Left renal pelvis (tissue), 4 donors: ENCODE data around the gene KRT3. TPM values are rescaled to one million over a fixed set of nuclear protein-coding genes. Genes with fewer than 3 reads are reported as not detected.

Experiments used
- DNase-seq, 4 donors: peaks; one replicate each; pipeline ENCODE4 v3.0.0-alpha.2; 2013; ENCODE audit warnings: low read depth in 4 of 4, low spot score in 3 of 4
- polyA plus RNA-seq, 4 donors: library from polyadenylated mRNA; unstranded; fragments of 120-200 nt; gene quantifications; one replicate each; pipeline ENCODE4 v1.2.1, GENCODE V29; 2013; ENCODE audit not compliant: insufficient read length in 4 of 4

The KRT3 gene
- polyA plus RNA-seq, 4 donors: not detected

DNA sequence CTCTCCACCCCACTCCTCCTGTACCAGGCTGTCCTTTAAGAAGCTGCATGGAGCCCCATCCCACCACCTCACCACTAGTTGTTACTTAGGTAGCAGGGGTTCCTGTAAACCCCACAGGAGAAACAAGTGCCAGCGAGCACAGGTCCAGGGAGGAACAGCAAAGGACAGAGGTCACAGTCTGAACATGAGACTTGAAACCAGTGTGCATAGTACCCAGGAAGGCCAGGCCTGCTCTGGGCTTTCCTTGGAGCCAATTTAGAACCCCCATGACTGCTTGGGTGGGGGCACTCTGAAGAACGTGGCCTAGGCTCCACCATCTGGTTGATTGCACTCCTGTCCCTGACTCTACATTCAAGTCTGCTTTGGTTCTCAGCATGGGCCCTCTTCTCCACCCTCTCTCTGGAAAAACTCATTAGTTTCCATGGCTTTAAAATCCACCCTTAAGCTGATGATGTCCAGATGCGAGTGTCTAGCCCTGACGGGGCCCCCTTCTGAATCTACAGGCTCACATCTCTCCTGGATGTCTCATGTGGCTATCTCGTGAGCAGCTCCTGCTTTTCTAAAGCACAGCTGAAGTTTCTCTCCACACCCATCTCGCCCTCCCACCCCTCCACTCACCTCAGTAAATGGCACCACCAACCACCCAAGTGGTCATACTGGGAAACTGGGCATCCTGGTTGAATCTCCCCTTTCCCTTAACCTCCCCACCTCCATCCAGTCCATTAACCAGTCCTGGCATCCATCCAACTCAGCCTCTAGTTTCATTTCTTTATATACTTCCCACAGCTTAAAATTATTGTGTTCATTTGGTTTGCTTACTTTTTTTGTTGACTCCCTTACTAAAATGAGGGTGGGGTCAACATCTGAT lies 8.4 kb downstream of the KRT3 start:
- DNase-seq: no peak

DNA sequence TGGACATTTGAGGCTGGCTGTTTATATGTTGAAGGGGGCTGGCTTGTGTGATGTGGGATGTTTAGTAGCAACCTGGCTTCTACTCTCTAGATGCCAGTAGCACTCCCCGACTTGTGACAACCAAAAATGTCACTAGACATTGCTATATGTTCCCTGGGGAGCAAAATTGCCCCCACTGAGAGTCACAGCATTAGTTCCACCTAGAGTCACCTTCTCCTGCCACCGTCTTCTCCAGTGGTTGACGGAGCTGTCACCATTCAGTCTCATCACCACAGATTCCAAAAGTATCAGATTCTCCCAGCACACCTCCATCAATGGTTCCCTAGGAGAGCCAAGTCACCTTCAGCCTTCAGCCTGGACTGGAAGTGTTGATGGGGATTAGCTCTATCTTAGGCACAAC lies 11.0 kb downstream of the KRT3 start:
- no peak for DNase-seq

- DNase-seq: no peak
These were observed 12.2 kb downstream of the KRT3 start for GRCh38 chr12:52783563-52784316.

GRCh38 chr12:52782502-52782901 lies 13.4 kb downstream of the KRT3 start:
- no peak for DNase-seq

GRCh38 chr12:52781399-52782082 lies 14.4 kb downstream of the KRT3 start:
- DNase-seq: no peak

DNA sequence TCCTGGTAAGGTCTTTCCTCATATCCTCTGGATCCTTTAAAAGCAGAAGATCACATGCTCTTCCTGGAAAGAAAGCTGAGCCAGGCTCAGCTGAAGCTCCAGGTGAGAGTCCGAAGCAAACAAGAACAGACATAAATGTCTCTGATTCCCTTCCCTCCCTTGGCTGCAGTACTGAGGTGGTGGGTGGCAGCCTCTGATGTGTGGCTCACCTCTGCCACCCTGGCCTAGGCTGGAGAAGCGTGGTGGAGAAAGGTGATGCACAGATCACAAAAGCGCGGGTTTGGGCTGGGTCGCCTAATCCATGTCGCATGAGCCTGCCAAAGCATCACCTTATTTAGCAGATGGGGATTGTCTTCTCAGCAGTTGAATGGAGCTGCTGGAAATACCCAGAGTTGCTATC lies 16.0 kb downstream of the KRT3 start:
- no peak for DNase-seq

GRCh38 chr12:52778833-52779232 lies 17.1 kb downstream of the KRT3 start:
- DNase-seq: no peak

DNA sequence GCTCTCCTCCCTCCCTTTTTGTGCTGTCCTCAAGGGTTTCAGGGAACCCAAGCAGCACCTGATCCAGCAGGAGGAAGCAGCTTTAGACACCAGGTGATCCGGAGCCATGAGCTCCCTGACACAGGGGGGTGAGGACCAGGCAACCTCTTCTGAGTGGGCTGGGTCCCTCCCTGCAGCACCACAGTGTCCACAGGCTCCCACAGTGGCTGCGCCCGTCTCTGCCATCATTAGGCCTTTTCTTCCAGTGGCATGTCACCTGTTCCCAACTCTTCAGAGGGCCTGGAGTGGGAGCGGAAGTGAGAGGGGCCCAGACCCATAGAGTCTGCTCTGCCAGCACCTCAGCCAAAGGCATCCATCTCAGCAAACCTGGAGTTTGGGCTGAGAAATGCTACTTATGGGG lies 18.4 kb downstream of the KRT3 start:
- no peak for DNase-seq

DNA sequence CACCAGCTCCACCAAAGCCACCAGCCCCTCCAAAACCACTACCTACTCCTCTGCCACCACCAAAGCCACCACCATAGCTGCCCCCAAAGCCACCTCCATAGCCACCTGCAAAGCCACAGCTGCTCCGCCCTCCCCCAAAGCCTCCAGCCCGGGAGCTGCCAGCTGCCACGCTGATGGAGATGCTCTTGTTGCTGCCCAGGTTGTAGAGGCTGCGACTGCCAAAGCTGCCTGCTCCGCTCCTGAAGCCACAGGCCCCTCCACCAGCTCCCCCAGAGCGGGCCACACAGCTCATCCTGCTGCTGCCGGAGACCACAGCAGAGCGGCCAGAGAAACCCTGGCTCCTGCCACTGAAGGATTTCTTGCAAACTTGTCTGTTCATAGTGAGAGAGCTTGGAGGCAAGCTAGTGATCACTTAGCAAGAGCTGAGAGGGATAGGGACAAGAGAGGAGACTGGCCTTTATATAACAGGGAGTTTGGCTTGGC lies 19.0 kb downstream of the KRT3 start, which contains the start of gene KRT76:
Gene KRT76, minus strand, starts transcription at position 433 of the 483 bp plus-strand sequence. Its CDS starts 54 bp downstream, at position 379.
- DNase-seq: no peak

GRCh38 chr12:52776435-52776834 lies 19.5 kb downstream of the KRT3 start:
- no peak for DNase-seq

DNA sequence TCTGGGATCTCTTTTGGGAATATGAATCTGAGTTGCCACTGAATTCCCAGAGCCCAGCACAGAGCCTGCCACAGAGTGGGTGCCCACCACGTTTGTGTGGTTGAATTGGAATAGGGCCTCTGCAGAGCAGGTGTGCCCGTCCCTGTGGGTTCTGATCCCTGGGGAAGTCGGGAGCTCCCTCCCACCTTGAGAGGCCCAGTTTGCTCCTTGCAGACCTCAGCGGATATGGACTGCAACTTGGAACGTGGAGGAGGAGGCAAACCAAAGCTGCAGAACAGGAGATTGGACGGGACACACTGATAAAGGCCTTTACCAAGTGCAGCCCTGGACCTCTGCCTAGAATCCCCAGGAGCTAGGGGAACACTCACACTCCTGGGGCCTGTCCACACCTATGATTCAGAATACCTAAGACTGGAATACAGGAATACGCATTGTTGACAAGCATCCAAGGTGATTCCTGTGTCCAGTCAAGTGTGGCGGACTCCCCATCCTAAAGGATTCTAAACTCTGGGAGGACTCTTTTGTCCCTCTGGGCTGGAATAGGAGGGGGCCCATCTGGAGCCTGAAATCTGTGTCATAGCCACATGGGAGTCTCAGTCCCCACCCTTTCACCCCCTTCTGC lies 21.2 kb downstream of the KRT3 start:
- DNase-seq: no peak

DNA sequence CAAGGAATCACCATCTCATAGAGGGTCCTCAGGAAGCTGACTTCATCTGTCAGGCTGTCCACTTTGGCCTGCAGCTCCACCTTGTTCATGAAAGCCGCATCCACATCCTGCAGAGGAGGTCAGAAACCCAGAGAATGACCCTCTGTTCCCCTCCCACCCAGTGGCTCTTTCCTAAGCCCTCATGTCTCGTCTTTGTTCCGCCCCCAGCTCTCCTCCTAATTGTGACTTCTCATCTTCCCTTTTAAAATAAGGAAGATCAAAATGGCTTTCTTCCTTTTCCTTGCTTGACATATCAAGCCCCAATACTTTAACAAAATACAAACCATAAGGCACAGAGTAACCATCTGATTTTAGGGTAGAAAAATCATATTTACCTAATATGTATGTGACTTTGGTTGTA lies 23.1 kb downstream of the KRT3 start:
- DNase-seq: no peak

DNA sequence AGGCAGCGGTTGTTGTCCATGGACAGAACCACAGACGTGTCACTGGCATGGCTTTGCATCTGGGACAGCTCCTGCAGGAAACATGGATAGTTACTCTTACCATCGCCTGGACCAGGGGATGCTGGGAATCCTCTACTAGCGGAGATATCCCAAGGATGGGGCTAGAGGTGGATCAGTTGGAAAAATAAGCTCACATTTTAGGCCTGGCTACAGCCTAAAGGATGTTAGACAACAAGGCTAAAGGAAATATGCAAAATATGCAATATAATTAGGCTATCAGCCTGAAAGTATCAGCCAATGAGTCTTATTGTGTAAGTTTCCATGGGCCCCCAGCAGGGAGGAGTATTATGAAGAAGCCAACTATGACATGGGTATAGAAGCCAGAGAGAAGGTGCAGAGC lies 23.7 kb downstream of the KRT3 start:
- no peak for DNase-seq

DNA sequence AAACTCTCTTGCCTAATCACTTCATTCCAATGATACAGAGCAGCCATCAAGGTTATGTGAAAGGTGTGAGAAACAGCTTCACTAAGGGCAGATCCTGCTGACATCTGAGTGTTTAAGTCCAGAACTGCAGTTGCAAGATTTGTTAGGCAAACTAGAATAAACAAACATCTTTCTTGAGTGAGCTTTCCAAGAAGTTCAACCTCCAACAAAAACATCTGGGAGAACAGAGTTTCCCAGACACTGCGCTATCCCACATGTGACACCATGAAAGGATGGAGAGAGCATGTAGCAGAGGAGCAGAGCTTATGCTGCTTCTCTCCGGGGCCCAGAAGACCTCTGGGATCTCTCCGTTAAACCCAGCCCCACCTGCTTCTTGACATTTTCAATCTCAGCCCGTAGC lies 24.4 kb downstream of the KRT3 start:
- DNase-seq: no peak

DNA sequence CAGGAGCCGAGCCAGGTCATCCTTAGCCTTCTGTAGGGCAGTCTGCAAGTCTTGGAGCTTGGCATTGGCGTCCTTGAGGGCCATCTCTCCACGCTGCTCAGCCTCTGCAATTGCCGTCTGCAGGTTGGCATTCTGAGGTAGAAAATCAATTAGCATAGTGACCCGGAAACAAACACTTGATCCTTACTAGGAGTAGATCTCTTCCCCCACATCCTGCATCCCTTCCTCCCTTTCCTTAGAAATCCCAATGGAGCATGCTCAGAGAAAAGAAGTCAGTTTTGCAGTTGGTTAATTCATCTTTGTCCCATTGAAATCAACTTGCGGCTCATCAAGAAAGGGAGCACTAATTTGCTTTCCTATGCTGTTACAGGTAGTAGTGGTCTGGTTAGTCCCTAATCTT lies 24.8 kb downstream of the KRT3 start:
- DNase-seq: no peak

DNA sequence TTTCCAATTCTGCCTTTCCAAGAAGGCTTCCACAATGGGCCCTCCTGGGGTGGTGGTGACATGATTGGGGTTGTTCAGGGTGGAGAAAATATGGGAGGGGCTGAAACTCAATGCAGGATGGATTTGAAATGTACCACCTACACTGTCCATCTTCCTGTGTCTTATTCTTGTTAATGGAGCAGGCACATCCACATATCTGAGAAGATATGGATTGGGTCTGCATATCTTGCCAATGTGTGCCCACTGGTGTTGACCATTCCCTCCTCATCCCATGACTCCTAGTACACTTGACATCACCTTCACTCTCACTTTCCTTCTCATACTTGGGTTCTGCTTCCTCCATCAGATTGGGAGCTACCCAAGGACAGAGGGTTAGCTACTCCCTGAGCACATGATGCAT lies 26.0 kb downstream of the KRT3 start:
- no peak for DNase-seq

- DNase-seq: no peak
These were observed 26.6 kb downstream of the KRT3 start for GRCh38 chr12:52769354-52769753.

DNA sequence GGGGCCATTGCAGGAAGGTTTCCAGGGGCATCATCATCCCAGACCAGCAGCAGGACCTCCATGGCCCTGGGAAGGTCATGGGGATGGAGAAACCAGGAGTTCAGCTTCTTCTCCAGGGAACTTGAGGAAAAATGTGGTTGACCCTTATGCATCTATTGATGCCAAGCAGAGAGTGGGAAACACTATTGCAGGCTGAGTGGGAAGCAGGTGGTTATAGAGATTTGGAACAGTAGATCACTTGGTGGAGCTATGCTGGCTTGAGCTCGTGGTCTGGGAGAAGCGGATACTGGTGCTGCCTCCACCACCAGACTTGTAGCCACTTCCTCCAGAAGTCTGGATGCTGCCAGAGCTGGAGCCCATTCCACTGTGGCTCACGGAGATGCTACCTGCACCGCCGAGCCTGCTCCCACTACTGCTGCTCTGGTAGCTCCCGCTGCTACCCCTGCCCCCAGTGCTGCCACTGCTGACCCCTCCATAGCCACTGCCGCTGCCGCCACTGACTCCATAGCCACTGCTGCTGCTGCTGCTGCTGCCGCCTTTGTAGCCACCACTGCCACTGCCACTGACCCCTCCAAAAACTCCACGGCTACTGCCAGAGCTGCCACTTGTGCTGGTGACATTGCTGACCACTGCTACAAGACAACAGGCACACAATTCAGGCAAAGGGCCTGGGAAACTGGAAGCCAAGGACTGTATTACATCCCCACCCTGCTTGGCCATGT lies 27.3 kb downstream of the KRT3 start:
- DNase-seq: no peak

DNA sequence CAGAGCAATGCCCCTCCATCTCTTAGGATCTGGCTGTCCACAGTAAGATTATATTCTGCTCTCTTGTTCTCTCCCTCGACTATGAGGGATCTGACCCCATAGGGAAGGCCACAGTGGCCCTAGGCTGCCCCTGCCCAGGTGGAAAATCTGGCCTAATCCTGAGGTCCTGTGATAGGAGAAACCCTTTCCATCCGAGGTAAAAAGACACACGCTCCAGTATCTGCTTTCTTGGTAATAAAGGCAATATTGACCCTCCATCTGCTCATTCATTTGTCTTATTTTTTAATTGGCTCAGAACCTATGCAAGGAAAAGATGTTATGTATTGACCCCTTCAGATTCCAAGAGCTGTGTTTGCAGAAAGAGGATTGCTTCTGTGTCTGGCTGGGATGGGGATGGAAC lies 28.5 kb downstream of the KRT3 start:
- DNase-seq: no peak

- DNase-seq: no peak
These were observed 28.9 kb downstream of the KRT3 start for GRCh38 chr12:52767020-52767379.
